ENCODE data around the gene UBR4. TPM values are rescaled to one million over a fixed set of nuclear protein-coding genes. Genes with fewer than 3 reads are reported as not detected.

The UBR4 gene
- total RNA-seq, 1 donor from 2014 or later: 95.7 TPM

DNA sequence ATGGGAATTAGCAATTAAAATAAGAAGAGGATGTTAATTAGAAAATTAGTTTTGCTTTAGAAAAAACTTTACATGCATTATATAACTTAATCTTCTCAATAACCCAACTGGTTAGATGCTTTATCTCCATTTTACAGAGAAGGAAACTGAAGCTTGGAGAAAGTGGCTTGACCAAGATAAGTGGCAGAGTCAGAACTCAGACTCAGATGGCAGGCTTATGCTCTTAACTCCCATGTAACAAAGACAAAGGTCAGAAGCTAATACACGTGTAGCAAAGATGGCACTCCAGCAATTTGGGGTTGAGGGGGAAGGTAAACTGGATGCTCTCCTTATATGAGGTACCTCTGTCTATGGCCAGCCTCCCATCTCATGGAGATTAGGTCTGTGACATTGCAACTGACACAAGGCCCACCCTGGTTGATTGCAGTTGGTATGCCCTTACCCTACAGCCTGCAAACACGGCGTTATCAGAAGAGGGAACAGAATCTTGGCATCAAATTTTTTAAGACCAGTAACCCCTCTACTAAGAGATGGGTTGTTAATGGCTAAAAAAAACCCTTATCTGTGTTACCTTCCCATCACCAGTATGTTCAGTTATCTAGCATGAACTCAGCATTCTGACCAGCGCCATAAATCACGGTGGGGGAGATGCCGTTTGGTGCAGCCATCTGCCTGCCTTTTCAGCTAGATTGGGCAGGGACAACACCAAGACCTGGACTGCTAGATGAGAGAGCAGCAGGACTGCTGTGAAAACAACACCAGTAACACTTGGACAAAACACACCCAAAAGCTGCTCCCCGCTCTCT is 97.0 kb downstream of the UBR4 start:
- intact Hi-C loops (cut with DNase I): no loop called here
- DNase-seq (ENCODE audit: low spot score): no peak

GRCh38 chr1:19110257-19110927 is 99.7 kb downstream of the UBR4 start:
- DNase-seq (ENCODE audit: low spot score): no peak
- intact Hi-C loops (cut with DNase I): no loop called here

GRCh38 chr1:19109545-19109944 is 100.5 kb downstream of the UBR4 start:
- intact Hi-C loops (cut with DNase I): no loop called here
- no peak for DNase-seq (ENCODE audit: low spot score)

DNA sequence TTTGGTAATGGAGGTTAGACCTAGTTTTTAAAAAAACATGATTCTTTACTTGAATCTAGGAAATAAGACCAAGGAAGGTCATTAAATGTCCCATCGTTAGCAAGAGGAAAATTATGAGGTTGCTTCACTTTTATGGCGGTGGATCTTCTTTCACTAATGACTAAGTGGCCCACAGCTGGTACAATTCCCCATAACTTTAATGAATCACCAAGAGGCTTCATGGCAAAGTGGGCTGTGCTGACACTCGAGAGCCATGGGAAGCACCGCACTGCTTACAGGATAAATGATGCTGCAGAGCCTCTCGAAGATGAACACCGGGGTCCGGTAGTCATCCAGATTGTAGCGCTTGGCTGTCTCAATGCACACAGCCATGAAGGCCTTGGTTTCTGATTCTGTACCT is 108.8 kb downstream of the UBR4 start:
- no peak for DNase-seq (ENCODE audit: low spot score)
- intact Hi-C loops (cut with DNase I): no loop called here

- intact Hi-C loops (cut with DNase I): no loop called here
- no peak for DNase-seq (ENCODE audit: low spot score)
These were observed 110.0 kb downstream of the UBR4 start for GRCh38 chr1:19100028-19100427.

- no peak for DNase-seq (ENCODE audit: low spot score)
- intact Hi-C loops (cut with DNase I): loop anchor here (5.0 kb wide), 2 partner anchors 190 to 215 kb away; no protein-coding TSS in a partner anchor
These were observed 113.1 kb downstream of the UBR4 start for GRCh38 chr1:19096990-19097389.

- no peak for DNase-seq (ENCODE audit: low spot score)
- intact Hi-C loops (cut with DNase I): loop anchor here (5.0 kb wide), 2 partner anchors 189 to 214 kb away; no protein-coding TSS in a partner anchor
These were observed 113.8 kb downstream of the UBR4 start for GRCh38 chr1:19096036-19096833.

DNA sequence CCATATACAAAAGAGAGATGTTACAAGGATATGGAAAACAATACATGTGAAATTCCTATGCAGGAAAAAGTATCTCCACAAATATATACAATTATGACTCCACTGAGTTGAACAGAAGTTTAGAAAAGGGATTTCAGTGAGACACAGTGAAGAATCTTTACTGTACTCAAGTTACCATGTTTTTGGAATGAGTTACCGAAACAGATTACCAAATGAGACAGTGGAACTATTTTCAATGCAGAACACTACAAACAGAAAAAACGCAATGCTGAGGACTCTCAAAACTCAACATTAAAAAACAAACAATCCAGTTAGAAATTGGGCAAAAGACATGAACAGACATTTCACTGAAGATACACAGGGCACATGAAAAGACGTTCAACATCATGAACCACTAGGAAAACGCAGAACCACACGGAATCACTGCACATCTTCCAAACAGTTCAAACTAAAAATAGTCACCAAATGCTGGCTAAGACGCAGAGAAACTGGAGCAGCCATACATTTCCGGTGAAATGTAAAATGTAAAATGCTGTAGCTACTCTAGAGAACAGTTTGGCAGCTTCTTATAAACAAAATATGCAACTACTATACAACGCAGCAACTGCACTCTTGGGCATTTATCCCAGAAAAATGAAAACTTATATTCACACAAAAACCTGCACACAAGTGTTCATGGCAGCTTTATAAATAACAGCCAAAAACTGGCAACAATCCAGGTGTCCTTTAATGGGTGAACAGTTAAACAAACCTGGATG is 118.7 kb downstream of the UBR4 start:
- no peak for DNase-seq (ENCODE audit: low spot score)
- intact Hi-C loops (cut with DNase I): no loop called here

DNA sequence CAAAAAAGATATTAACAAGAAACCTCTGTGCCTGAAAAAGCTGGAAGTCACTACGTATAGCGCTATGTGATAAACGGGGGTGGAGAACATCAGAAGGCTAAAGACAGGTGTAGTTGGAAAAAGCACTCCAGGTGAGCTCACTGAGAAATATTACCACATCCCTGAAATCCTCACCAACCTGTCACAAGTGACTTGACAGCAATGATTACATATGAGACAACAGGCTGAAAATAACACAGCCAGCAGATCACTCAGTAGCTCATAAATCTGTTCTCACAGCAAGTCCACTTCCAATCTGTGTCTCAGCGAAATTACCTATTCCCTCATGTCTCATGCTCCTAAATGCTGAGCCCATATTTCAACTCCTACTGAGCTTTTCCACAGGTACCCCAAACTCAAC is 120.5 kb downstream of the UBR4 start:
- DNase-seq (ENCODE audit: low spot score): no peak
- intact Hi-C loops (cut with DNase I): no loop called here

DNA sequence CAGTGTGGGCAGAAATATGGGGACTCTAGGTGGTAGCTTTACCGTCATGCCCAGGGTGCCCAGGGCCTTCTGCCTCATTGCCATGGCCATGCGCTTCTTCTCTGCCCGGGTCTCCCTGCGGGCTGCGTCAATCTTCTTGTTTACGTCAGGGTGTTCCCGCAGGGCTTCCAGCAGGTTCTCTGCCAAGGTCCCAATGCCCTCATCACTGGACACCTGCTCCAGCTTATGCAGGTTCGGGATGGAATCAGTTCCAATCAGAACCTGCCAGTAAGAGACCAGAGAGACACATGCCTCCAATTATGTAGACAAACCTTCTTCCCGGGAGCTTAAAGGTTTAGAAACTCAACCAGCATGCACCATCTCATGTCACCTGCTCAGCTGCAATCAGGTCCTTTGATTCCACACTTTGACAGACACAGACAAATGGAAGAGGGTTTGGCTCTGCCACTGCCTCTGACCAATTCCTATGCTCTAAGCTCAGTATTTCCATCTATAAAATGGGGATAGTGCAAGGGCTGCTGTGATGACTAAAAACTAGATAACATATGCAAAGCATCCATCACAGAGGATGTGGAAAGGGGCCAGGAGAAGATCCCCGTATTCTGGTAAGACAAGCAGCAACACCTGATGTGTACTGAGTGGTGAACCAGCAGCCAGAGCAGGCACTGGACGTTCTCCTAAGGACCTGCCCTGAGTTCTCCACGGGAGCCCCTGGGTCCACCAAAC is 121.2 kb downstream of the UBR4 start:
- intact Hi-C loops (cut with DNase I): no loop called here
- DNase-seq (ENCODE audit: low spot score): no peak

GRCh38 chr1:19087737-19088594 is 122.1 kb downstream of the UBR4 start:
- DNase-seq (ENCODE audit: low spot score): no peak
- intact Hi-C loops (cut with DNase I): no loop called here

GRCh38 chr1:19087017-19087736 is 122.9 kb downstream of the UBR4 start:
- DNase-seq (ENCODE audit: low spot score): no peak
- intact Hi-C loops (cut with DNase I): no loop called here

DNA sequence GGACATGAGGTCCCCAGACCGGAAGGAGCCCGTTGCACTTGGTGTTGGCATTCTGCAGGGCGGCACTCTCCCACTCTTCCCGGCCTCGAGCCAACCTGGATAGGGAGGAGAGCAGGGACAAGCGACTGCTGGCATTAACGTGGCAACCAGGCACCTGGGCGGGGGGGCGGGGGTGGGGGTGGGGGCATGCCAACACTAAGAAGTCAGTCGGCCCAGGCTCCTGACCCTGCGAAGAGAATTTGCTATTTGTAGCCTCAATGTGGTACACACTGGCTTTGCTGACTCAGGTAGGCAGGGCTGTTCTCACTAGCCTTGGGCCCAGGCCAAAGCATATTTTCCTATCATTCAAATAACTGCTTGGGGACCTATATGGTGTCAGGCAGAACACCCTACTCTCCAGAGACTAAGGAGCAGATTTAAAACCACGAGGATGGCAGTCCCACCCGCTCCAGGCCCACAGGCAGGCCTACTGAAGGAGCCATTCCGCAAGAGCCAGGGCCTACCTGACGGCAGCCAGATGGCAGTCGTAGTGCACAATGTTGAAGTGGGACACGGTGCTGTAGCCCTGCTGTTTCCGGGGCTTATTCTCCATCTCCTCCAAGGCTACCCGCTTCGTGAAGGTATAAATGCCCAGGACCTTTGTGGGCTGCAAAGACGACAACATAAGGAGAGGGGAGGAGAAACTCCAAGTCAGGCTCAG is 123.7 kb downstream of the UBR4 start:
- DNase-seq (ENCODE audit: low spot score): no peak
- intact Hi-C loops (cut with DNase I): no loop called here

- intact Hi-C loops (cut with DNase I): loop anchor here (5.0 kb wide), 2 partner anchors 132 to 177 kb away; no protein-coding TSS in a partner anchor
These were observed 125.8 kb downstream of the UBR4 start for GRCh38 chr1:19084206-19084738.

GRCh38 chr1:19083081-19083480 is 127.0 kb downstream of the UBR4 start:
- intact Hi-C loops (cut with DNase I): loop anchor here (5.0 kb wide), 2 partner anchors 131 to 176 kb away; no protein-coding TSS in a partner anchor
- DNase-seq (ENCODE audit: low spot score): no peak

More at GRCh38 chr1:19084206-19084738, 125.8 kb downstream of the UBR4 start:
- no peak for DNase-seq (ENCODE audit: low spot score)

DNA sequence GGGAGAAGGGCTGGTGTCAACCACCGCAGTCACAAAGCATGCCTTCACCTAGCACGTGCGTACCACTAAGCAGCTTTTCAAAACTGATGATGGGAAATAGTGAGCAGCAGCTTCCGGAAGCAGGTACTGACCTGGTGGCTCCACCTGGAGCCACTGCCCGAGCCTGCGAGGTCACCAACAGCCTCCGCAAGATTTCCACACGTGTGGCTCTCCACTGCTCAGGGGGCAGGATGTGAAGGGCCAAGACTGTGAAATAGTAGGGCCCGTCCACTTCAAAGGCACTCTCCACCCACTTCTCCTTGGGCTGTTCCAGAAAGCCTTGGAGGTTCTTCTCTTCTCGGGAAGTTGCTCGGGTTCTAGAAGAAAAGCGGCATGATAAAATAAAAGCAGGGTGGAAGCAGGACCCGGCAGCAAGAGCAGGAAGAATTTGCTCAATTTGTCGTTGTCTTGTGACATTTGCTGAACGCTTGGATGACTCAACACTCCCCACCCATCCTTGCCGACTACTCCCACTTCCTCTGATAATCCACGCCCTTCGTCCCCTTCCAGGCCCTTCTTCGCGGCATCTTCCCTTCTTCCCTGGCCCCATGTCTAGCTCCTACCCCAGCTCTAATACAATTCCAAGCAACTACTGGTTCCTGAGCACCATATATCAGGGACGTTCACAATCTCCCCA is 128.7 kb downstream of the UBR4 start:
- intact Hi-C loops (cut with DNase I): loop anchor here (5.0 kb wide), 2 partner anchors 129 to 174 kb away; no protein-coding TSS in a partner anchor
- DNase-seq (ENCODE audit: low spot score): no peak

Data from cardiac septum (tissue), 1 donor.